SKM-1 (cell line): ENCODE results near the gene DEAF1.
"Not testable (repeated sequence)": the region's sequence is repeated elsewhere in the genome, so short reads cannot be mapped to it uniquely, and the experiment has no call there.

ENCODE experiments used
- DNase-seq: peaks from one replicate; lab custom pipeline; 2025; ENCODE audit not compliant: unreplicated experiment; lab: John Stamatoyannopoulos, UW

Gene DEAF1

GRCh38 chr11:653136-653535 is 41.9 kb downstream of the DEAF1 start:
- DNase-seq, result not testable (repeated sequence)

- no peak for DNase-seq
Measured at GRCh38 chr11:650482-650881, 44.5 kb downstream of the DEAF1 start.

- not testable (repeated sequence) for DNase-seq
Measured at GRCh38 chr11:647672-648158, 47.3 kb downstream of the DEAF1 start.

- DNase-seq, result no peak
Measured at GRCh38 chr11:646214-646613, 48.8 kb downstream of the DEAF1 start.

GRCh38 chr11:645536-645935 is 49.5 kb downstream of the DEAF1 start:
- no peak for DNase-seq

- no peak for DNase-seq
Measured at GRCh38 chr11:643849-644738, 50.9 kb downstream of the DEAF1 start.

- DNase-seq, result no peak
Measured at GRCh38 chr11:643366-643765, 51.7 kb downstream of the DEAF1 start.

- no peak for DNase-seq
Measured at GRCh38 chr11:641806-642370, 53.1 kb downstream of the DEAF1 start.

- DNase-seq, result no peak
Measured at GRCh38 chr11:640021-640706, 54.9 kb downstream of the DEAF1 start.

- no peak for DNase-seq
Measured at GRCh38 chr11:639332-639955, 55.6 kb downstream of the DEAF1 start.

- no peak for DNase-seq
Measured at GRCh38 chr11:638631-639331, 56.2 kb downstream of the DEAF1 start.

- no peak for DNase-seq
Measured at GRCh38 chr11:637593-638521, 57.2 kb downstream of the DEAF1 start.

GRCh38 chr11:637333-637592 is 57.8 kb downstream of the DEAF1 start:
- DNase-seq, result no peak

GRCh38 chr11:636511-637332 is 58.3 kb downstream of the DEAF1 start, which contains the start of gene DRD4:
Gene DRD4, plus strand, starts transcription at chr11:637269. Its CDS starts 36 bp downstream, at chr11:637305.
- DNase-seq, result no peak

GRCh38 chr11:635945-636510 is 59.0 kb downstream of the DEAF1 start:
- no peak for DNase-seq

- no peak for DNase-seq
Measured at GRCh38 chr11:630871-631270, 64.2 kb downstream of the DEAF1 start.

GRCh38 chr11:629237-629583 is 65.8 kb downstream of the DEAF1 start:
- DNase-seq, result no peak

GRCh38 chr11:628056-628455 is 67.0 kb downstream of the DEAF1 start:
- DNase-seq, result no peak

- no peak for DNase-seq
Measured at GRCh38 chr11:627308-627576, 67.8 kb downstream of the DEAF1 start.
